Adipocyte (in vitro differentiated cells): ENCODE measurements around the gene CGNL1.

Experiments
- DNase-seq: peaks from one replicate; pipeline ENCODE4 v3.0.0-alpha.2; 2015; ENCODE audit warnings: low read depth
- H3K27me3 ChIP-seq: replicated peaks from 2 replicates; pipeline ENCODE4 v1.7.0; 2013; ENCODE audit warnings: mild to moderate bottlenecking, low read length, moderate library complexity; ENCODE audit not compliant: control insufficient read depth, insufficient read depth
- H3K36me3 ChIP-seq: 2 replicates; pipeline ENCODE4 v1.7.0; 2013; ENCODE audit warnings: low read length, mild to moderate bottlenecking, moderate library complexity; ENCODE audit not compliant: control insufficient read depth, insufficient read depth, severe bottlenecking
- H3K4me1 ChIP-seq: 2 replicates; pipeline ENCODE4 v1.7.0; 2013; ENCODE audit warnings: mild to moderate bottlenecking, low read length, moderate library complexity; ENCODE audit not compliant: control insufficient read depth, insufficient read depth
- H3K4me3 ChIP-seq: 2 replicates; pipeline ENCODE4 v1.7.0; 2013; ENCODE audit warnings: mild to moderate bottlenecking, low read length, moderate library complexity
- H3K9ac ChIP-seq: 2 replicates; pipeline ENCODE4 v1.7.0; 2013; ENCODE audit warnings: mild to moderate bottlenecking, low read length, moderate library complexity
- H3K9me3 ChIP-seq: 2 replicates; pipeline ENCODE4 v1.7.0; 2013; ENCODE audit warnings: mild to moderate bottlenecking, low read length, moderate library complexity; ENCODE audit not compliant: control insufficient read depth

CGNL1 gene

DNA sequence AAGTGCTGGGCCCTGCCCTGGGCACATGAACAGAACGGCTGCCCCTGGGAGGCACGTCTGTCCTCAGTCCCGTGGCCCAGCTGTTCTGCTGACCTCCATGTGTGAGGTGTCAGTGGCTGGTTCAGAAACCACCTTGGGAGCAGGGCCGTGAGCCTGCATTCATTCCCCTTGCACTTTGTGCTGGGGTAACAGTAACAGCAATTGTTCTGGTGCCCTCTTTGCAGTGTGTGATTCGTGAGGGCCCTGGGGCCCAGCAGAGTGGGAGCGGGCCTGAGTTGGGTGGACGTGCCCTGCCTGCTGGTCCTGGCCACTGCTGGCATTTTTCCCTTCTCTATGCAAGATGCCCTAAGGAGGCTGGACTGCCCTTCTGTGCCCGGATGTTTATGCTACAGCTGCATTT is 165.0 kb downstream of the CGNL1 start:
- H3K27me3 ChIP-seq, result peaks cover 35% of the 10 kb centered on the region
- peaks cover 11% of the 10 kb centered on the region for H3K4me1 ChIP-seq
- DNase-seq, result no peak
- no peak overlapping the region for H3K9ac ChIP-seq
- H3K9me3 ChIP-seq, result no peaks in the 10 kb centered on the region
- no peaks in the 10 kb centered on the region for H3K36me3 ChIP-seq
- no peak overlapping the region for H3K4me3 ChIP-seq

DNA sequence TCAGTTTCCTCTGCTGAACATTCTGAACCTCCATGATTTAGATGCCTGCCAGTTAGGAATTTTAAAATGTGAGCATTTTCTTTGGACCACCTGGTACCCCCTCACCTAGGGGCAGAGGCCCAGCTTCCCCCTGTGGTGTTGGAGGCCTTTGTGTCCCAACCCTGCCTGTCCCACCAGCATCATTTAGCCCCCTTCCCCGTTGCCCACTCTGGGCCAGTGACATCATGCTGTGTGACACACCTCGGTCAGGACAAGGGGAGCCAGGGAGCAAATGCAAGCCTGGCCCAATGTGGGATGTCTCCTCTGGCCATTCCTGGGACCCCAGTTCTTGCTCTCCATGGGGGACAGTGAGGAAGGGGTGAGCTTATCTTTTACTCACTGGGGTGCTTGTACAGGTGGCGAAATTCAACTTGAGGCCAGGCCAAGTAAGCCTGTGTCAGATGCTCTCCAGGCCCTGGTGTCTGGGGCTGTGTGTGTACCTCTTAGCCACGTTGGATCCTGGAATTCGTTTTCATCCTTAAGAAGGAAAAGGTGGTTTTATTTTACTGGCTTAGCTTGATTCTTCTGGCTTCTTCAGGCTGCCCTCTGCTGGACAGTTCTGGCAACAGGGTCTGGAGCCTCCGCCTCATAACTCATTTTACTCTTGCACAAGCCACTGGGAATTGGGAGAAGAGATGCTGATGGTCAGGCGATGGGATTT is 165.7 kb downstream of the CGNL1 start:
- peak; percentile 93 for DNase-seq
- peaks cover 7% of the 10 kb centered on the region for H3K4me1 ChIP-seq
- no peaks in the 10 kb centered on the region for H3K36me3 ChIP-seq
- peaks cover 39% of the 10 kb centered on the region for H3K27me3 ChIP-seq
- no peak overlapping the region for H3K9ac ChIP-seq
- no peaks in the 10 kb centered on the region for H3K9me3 ChIP-seq
- H3K4me3 ChIP-seq, result no peak overlapping the region

- Histone ChIP-seq H3K4me3 (no peak overlapping the region), H3K9me3 (no peaks in the 10 kb centered on the region), H3K4me1 (peaks cover 2% of the 10 kb centered on the region), H3K27me3 (peaks cover 43% of the 10 kb centered on the region), H3K36me3 (no peaks in the 10 kb centered on the region), H3K9ac (no peak overlapping the region)
- no peak for DNase-seq
These were observed 166.2 kb downstream of the CGNL1 start for GRCh38 chr15:57542505-57542817.

DNA sequence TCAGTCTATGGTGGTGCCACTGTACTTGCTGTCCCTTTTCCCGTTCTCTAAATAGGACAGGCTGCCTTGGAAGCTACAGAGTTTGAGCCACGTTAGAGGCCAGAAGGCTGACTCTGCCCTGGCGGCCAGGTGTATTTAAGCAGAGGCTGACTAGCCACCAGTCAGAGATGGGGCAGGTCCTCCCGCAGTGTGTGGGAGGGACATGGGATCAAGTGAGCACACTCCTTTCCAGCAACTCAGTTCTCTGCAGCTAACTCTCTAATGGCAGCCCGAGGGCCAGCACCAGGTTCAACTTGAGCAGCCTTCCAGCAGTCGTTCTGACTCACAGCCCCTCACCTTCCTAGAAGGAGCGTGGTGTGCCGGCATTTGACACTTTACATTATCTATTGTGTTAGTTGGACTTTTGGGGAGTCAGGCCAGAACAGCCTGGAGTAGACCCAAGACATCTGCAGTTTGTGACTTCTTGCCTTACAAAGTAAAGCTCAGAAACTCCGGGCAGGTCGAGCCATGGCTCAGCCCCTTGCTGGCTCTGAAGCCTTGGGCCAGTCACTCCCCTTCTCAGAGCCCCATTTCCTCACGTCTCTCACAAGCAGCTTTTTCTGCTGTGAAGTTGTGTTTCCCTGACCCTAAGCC is 168.7 kb downstream of the CGNL1 start:
- Histone ChIP-seq H3K9ac (no peak overlapping the region), H3K9me3 (no peaks in the 10 kb centered on the region), H3K4me3 (no peak overlapping the region), H3K4me1 (no peaks in the 10 kb centered on the region), H3K27me3 (peaks cover 40% of the 10 kb centered on the region), H3K36me3 (no peaks in the 10 kb centered on the region)
- no peak for DNase-seq

- Histone ChIP-seq H3K9ac (no peak overlapping the region), H3K9me3 (no peaks in the 10 kb centered on the region), H3K36me3 (no peaks in the 10 kb centered on the region)
These were observed 169.7 kb downstream of the CGNL1 start for GRCh38 chr15:57545995-57546394.

DNA sequence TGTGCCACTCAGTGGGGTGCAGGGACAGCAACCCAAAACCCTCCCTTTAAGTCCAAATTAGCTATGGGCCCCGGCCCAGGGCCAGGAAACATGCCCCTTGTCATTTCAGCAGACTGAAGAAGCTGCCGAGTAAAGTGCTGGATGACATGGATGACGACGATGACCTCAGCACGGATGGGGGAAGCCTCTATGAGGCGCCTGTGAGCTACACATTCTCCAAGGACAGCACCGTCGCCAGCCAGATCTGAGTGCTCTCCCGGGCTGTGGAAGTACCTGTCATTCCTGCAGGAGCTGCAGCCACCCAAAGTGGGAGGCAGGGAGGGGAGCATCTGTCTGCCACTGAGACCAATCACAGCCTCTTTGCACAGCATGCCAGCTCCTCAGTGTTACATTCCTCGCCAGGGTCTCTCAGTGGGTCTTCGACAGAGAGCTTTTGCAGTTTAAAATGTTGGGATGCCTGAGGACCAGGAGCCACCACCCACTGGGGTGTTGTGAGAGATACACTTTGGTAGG is 171.0 kb downstream of the CGNL1 start:
- no peaks in the 10 kb centered on the region for H3K36me3 ChIP-seq

More at GRCh38 chr15:57545995-57546394, 169.7 kb downstream of the CGNL1 start:
- H3K27me3 ChIP-seq, result peaks cover 45% of the 10 kb centered on the region
- no peaks in the 10 kb centered on the region for H3K4me1 ChIP-seq
- no peak for DNase-seq
- H3K4me3 ChIP-seq, result no peak overlapping the region

GRCh38 chr15:57548351-57548750 is 172.0 kb downstream of the CGNL1 start:
- Histone ChIP-seq H3K4me3 (no peak overlapping the region), H3K27me3 (peaks cover 44% of the 10 kb centered on the region), H3K9ac (no peak overlapping the region), H3K36me3 (no peaks in the 10 kb centered on the region), H3K4me1 (no peaks in the 10 kb centered on the region), H3K9me3 (no peaks in the 10 kb centered on the region)
- DNase-seq, result no peak

More for the DNA sequence above, 171.0 kb downstream of the CGNL1 start:
- Histone ChIP-seq H3K9ac (no peak overlapping the region), H3K27me3 (peaks cover 45% of the 10 kb centered on the region), H3K9me3 (no peaks in the 10 kb centered on the region), H3K4me3 (no peak overlapping the region), H3K4me1 (no peaks in the 10 kb centered on the region)
- no peak for DNase-seq

DNA sequence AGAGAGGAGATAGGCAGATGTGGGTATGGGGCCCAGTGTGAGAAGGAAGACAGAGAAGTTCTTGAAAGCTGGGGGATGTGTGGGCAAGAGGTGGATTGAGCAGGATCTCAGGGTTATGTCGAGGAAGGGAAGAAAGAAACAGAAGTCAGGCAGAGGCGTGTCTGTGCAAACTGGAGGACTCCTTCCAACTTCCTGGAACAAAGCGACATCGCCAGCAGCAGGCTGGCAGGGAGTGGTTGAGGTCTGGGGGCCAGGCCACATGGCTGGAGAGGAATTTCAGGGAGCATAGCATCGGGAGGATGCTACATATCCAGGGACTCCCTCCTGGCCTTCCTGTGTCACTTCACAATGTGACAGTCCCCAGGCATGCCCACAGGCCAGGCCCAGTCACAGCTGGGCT is 172.5 kb downstream of the CGNL1 start:
- DNase-seq, result no peak
- Histone ChIP-seq H3K4me3 (no peak overlapping the region), H3K9me3 (no peaks in the 10 kb centered on the region), H3K9ac (no peak overlapping the region), H3K4me1 (no peaks in the 10 kb centered on the region), H3K27me3 (peaks cover 40% of the 10 kb centered on the region), H3K36me3 (no peaks in the 10 kb centered on the region)

- peaks cover 30% of the 10 kb centered on the region for H3K27me3 ChIP-seq
- no peaks in the 10 kb centered on the region for H3K4me1 ChIP-seq
- no peaks in the 10 kb centered on the region for H3K36me3 ChIP-seq
- no peaks in the 10 kb centered on the region for H3K9me3 ChIP-seq
- no peak for DNase-seq
- no peak overlapping the region for H3K4me3 ChIP-seq
- H3K9ac ChIP-seq, result no peak overlapping the region
These were observed 173.6 kb downstream of the CGNL1 start for GRCh38 chr15:57549935-57550334.

GRCh38 chr15:57550640-57551039 is 174.3 kb downstream of the CGNL1 start:
- H3K4me1 ChIP-seq, result no peaks in the 10 kb centered on the region
- H3K4me3 ChIP-seq, result no peak overlapping the region
- no peaks in the 10 kb centered on the region for H3K9me3 ChIP-seq
- H3K9ac ChIP-seq, result no peak overlapping the region
- peaks cover 23% of the 10 kb centered on the region for H3K27me3 ChIP-seq
- H3K36me3 ChIP-seq, result no peaks in the 10 kb centered on the region
- no peak for DNase-seq

- DNase-seq, result peak; percentile 80
These were observed 175.7 kb downstream of the CGNL1 start for GRCh38 chr15:57551715-57552677.

More at GRCh38 chr15:57551715-57552677, 175.7 kb downstream of the CGNL1 start:
- Histone ChIP-seq H3K9ac (no peak overlapping the region), H3K4me1 (no peaks in the 10 kb centered on the region), H3K9me3 (no peaks in the 10 kb centered on the region), H3K27me3 (peaks cover 12% of the 10 kb centered on the region), H3K36me3 (no peaks in the 10 kb centered on the region), H3K4me3 (no peak overlapping the region)
